SK-N-SH treated with all-trans-retinoic acid at 6 μM for 48 hours (cell line): ENCODE measurements around the gene ADAP1.

Experiments
- CSDC2 ChIP-seq: fragments of 250-450 bp; sonication (Bioruptor Pico); IDR thresholded peaks from 2 replicates; pipeline ENCODE4 v1.5.0; 2020; ENCODE audit warnings: mild to moderate bottlenecking, moderate library complexity
- ESRRG ChIP-seq: fragments of 250-450 bp; sonication (Bioruptor Pico); IDR thresholded peaks from 2 replicates; pipeline ENCODE4 v1.6.1; 2021; ENCODE audit warnings: mild to moderate bottlenecking
- TOX ChIP-seq: fragments of 250-450 bp; sonication (Bioruptor Pico); IDR thresholded peaks from 2 replicates; pipeline ENCODE4 v1.8.0; 2021; ENCODE audit warnings: mild to moderate bottlenecking, moderate library complexity, borderline replicate concordance
- TSHZ2 ChIP-seq: fragments of 250-450 bp; sonication (Bioruptor Pico); IDR thresholded peaks from 2 replicates; pipeline ENCODE4 v1.5.0; 2020; ENCODE audit warnings: mild to moderate bottlenecking, moderate library complexity
- ZFP3 ChIP-seq: fragments of 250-450 bp; sonication (Bioruptor Pico); IDR thresholded peaks from 2 replicates; pipeline ENCODE4 v1.5.0; 2020; ENCODE audit warnings: mild to moderate bottlenecking, moderate library complexity
- ZFP30 ChIP-seq: fragments of 450-650 bp; formaldehyde crosslinking; IDR thresholded peaks from 2 replicates; pipeline ENCODE4 v1.5.0; 2022; ENCODE audit warnings: mild to moderate bottlenecking, moderate library complexity
- ZNF70 ChIP-seq: fragments of 450-650 bp; formaldehyde crosslinking; IDR thresholded peaks from 2 replicates; pipeline ENCODE4 v1.5.0; 2020; ENCODE audit warnings: mild to moderate bottlenecking, moderate library complexity

- TF ChIP-seq ZFP3 (CRISPR knock-in tag) (no peak), TOX (CRISPR knock-in tag) (no peak), TSHZ2 (CRISPR knock-in tag) (no peak), ZFP30 (CRISPR knock-in tag) (no peak), ESRRG (CRISPR knock-in tag) (no peak), CSDC2 (CRISPR knock-in tag) (no peak), ZNF70 (no peak)
These were observed 13.0 kb upstream of the ADAP1 start for GRCh38 chr7:967361-968082.
